ENCODE measurements around the gene HDAC11. TPM values are rescaled to one million over a fixed set of nuclear protein-coding genes. Genes with fewer than 3 reads are reported as not detected.

HDAC11 gene
- polyA plus RNA-seq, 2 of the 4 experiments (the other 2 are of a cell fraction): 5.6 to 8.4 TPM

- no peak for ATAC-seq
- Histone ChIP-seq H3K27ac (no peak overlapping the region), H3K4me2 (no peak overlapping the region), H3K4me1 (no peaks in the 10 kb centered on the region), H3K9me3 (no peaks in the 10 kb centered on the region), H3K4me3 (no peak overlapping the region)
- no peak for FAIRE-seq
- DNase-seq (ENCODE audit: low read depth in 1 of 2, low spot score in 1 of 2): no peak
- TF ChIP-seq BHLHE40 (IDR thresholded peaks at IDR 0.05; ENCODE audit: low read depth, low read length) (no peak), CEBPB (IDR thresholded peaks at IDR 0.05) (no peak), KDM5A (IDR thresholded peaks at IDR 0.05) (no peak), USF2 (IDR thresholded peaks at IDR 0.05) (no peak), EHMT2 (IDR thresholded peaks at IDR 0.05; ENCODE audit: low read depth) (no peak)
- ChIA-PET CTCF (interaction anchor here (9.7 to 14.0 kb wide), 2 partner anchors 17 to 137 kb away, joined by 80 to 98 read pairs; no protein-coding TSS in a partner anchor), POLR2A (no interaction called here)
- 67% methylated on average over 6 of the region's 7 CpGs for WGBS (ENCODE audit: missing lambda C conversion rate)
These were observed 32.3 kb downstream of the HDAC11 start for GRCh38 chr3:13512451-13512850.

GRCh38 chr3:13513051-13513912, 33.2 kb downstream of the HDAC11 start:
- no peak for TF ChIP-seq ZC3H11A (IDR thresholded peaks at IDR 0.05)
- TF ChIP-seq CHD4 (IDR thresholded peaks at IDR 0.05; ENCODE audit: borderline replicate concordance): no peak
- no peak for TF ChIP-seq NPAS2 (CRISPR knock-in tag; IDR thresholded peaks at IDR 0.05; ENCODE audit: borderline replicate concordance)
- no peak for TF ChIP-seq CBX8 (IDR thresholded peaks at IDR 0.05)
- TF ChIP-seq EP300 (IDR thresholded peaks at IDR 0.05): no peak
- TF ChIP-seq USF2 (IDR thresholded peaks at IDR 0.05): no peak
- no peak for TF ChIP-seq CTCF (IDR thresholded peaks at IDR 0.05)
- no peak for TF ChIP-seq JUN (IDR thresholded peaks at IDR 0.05)
- TF ChIP-seq ZSCAN20 (CRISPR knock-in tag; IDR thresholded peaks at IDR 0.05): no peak
- no peak for TF ChIP-seq MAFK (IDR thresholded peaks at IDR 0.05; ENCODE audit: partially characterized antibody)
- TF ChIP-seq E2F6 (IDR thresholded peaks at IDR 0.05; ENCODE audit: borderline replicate concordance, low read depth): no peak
- no peak for TF ChIP-seq RCOR1 (IDR thresholded peaks at IDR 0.05; ENCODE audit: low read depth, low read length)
- TF ChIP-seq BCL3 (IDR thresholded peaks at IDR 0.05): no peak
- TF ChIP-seq HEYL (CRISPR knock-in tag; IDR thresholded peaks at IDR 0.05): no peak
- 88% methylated on average over 11 of the region's 20 CpGs for WGBS (ENCODE audit: missing lambda C conversion rate)
- no peaks in the 10 kb centered on the region for H3K4me1 ChIP-seq
- no peak for ATAC-seq
- no peak overlapping the region for H3K27ac ChIP-seq
- FAIRE-seq: no peak
- no peaks in the 10 kb centered on the region for H3K9me3 ChIP-seq
- H3K4me2 ChIP-seq: no peak overlapping the region
- DNase-seq (ENCODE audit: low read depth in 1 of 2, low spot score in 1 of 2): no peak
- ChIA-PET CTCF (interaction anchor here (1.2 to 14.0 kb wide), 4 partner anchors 12 to 137 kb away, joined by 3 to 98 read pairs (median 42); no protein-coding TSS in a partner anchor), POLR2A (no interaction called here)
- H3K4me3 ChIP-seq: no peak overlapping the region

Data from A549 (cell line).